HepG2 (cell line): ENCODE results near the gene TUBB2B. TPM values are rescaled to one million over a fixed set of nuclear protein-coding genes. Genes with fewer than 3 reads are reported as not detected.

Source experiments
- BRD4 ChIP-seq: sonication (generic); formaldehyde crosslinking; IDR thresholded peaks from 2 replicates; pipeline ENCODE4 v1.4.0; 2020; ENCODE audit warnings: missing genetic modification reagents
- FOXC1 ChIP-seq: sonication (generic); formaldehyde crosslinking; IDR thresholded peaks from 2 replicates; pipeline ENCODE4 v1.8.0; 2022; ENCODE audit warnings: mild to moderate bottlenecking, missing genetic modification reagents, borderline replicate concordance
- HNF4A ChIP-seq: sonication (generic); formaldehyde crosslinking; IDR thresholded peaks from 2 replicates; pipeline ENCODE4 v1.4.0; 2020; ENCODE audit warnings: missing genetic modification reagents
- MAZ ChIP-seq, 2 experiments: sonication (generic) in 1 of 2; formaldehyde crosslinking in 1 of 2; IDR thresholded peaks; 2 replicates each; pipeline versions ENCODE4 v1.5.0 to v1.6.1; 2012 to 2020; ENCODE audit warnings: low read depth in 2 of 2, mild to moderate bottlenecking in 2 of 2, borderline replicate concordance in 1 of 2, improper control_type of control experiment in 1 of 2, low read length in 1 of 2, missing genetic modification reagents in 1 of 2, moderate library complexity in 1 of 2
- RFXAP ChIP-seq: sonication (generic); formaldehyde crosslinking; IDR thresholded peaks from 2 replicates; pipeline ENCODE4 v1.4.0; 2020; ENCODE audit warnings: missing genetic modification reagents, borderline replicate concordance
- SCMH1 ChIP-seq: sonication (generic); formaldehyde crosslinking; IDR thresholded peaks from 2 replicates; pipeline ENCODE4 v1.9.0; 2021; ENCODE audit warnings: missing genetic modification reagents, mild to moderate bottlenecking, borderline replicate concordance
- SMARCE1 ChIP-seq: fragments of 450-650 bp; IDR thresholded peaks from 2 replicates; pipeline ENCODE4 v1.6.1; 2017; ENCODE audit warnings: borderline replicate concordance
- ZFP37 ChIP-seq: sonication (generic); formaldehyde crosslinking; IDR thresholded peaks from 2 replicates; pipeline ENCODE4 v1.4.0; 2020; ENCODE audit warnings: missing genetic modification reagents, borderline replicate concordance
- ZNF431 ChIP-seq: sonication (generic); formaldehyde crosslinking; IDR thresholded peaks from 2 replicates; pipeline ENCODE4 v1.9.0; 2022; ENCODE audit warnings: missing genetic modification reagents, low read depth, mild to moderate bottlenecking, borderline replicate concordance
- ZNF878 ChIP-seq: sonication (generic); formaldehyde crosslinking; IDR thresholded peaks from 2 replicates; pipeline ENCODE4 v1.8.1; 2023; ENCODE audit warnings: mild to moderate bottlenecking, missing genetic modification reagents, moderate library complexity
- polyA plus RNA-seq, 8 experiments: library from polyadenylated mRNA; depleted of rRNA in 3 of 8; stranded (reverse) in 7 of 8; unstranded in 1 of 8; fragments of >200 nt; fragmentation: Illumina TruSeq in 4 of 8; extraction: Trizol in 4 of 8; gene quantifications; 2 replicates each; pipeline versions ENCODE4 v1.2.1 to v1.2.3, GENCODE V29; 2011 to 2016; ENCODE audit warnings: low read depth in 4 of 8, missing spikeins in 1 of 8, mixed read lengths in 1 of 8; ENCODE audit not compliant: insufficient read depth in 1 of 8
- total RNA-seq, 5 experiments: library from RNA; depleted of rRNA; stranded (reverse); fragments of >200 nt; fragmentation: Illumina TruSeq; extraction: Trizol; gene quantifications; 2 replicates each; pipeline ENCODE4 v1.2.3, GENCODE V29; 2016; ENCODE audit warnings: low read depth in 1 of 5
- TF ChIP-seq, protein P1 (sequence below): sonication (generic); formaldehyde crosslinking; IDR thresholded peaks from 2 replicates; pipeline ENCODE4 v1.4.0; 2020; ENCODE audit warnings: missing genetic modification reagents, mild to moderate bottlenecking, borderline replicate concordance
- TF ChIP-seq, protein P2 (sequence below): sonication (generic); formaldehyde crosslinking; IDR thresholded peaks from 2 replicates; pipeline ENCODE4 v1.4.0; 2020; ENCODE audit warnings: missing genetic modification reagents
- TF ChIP-seq, protein P3 (sequence below): IDR thresholded peaks from 2 replicates; pipeline ENCODE4 v1.6.1; 2016

The TUBB2B gene
- total and polyA plus RNA-seq, 2 of the 13 experiments (the other 11 are each of a cell fraction or from before 2014, with no cell fraction given) = 10.3 to 23.6 TPM

DNA sequence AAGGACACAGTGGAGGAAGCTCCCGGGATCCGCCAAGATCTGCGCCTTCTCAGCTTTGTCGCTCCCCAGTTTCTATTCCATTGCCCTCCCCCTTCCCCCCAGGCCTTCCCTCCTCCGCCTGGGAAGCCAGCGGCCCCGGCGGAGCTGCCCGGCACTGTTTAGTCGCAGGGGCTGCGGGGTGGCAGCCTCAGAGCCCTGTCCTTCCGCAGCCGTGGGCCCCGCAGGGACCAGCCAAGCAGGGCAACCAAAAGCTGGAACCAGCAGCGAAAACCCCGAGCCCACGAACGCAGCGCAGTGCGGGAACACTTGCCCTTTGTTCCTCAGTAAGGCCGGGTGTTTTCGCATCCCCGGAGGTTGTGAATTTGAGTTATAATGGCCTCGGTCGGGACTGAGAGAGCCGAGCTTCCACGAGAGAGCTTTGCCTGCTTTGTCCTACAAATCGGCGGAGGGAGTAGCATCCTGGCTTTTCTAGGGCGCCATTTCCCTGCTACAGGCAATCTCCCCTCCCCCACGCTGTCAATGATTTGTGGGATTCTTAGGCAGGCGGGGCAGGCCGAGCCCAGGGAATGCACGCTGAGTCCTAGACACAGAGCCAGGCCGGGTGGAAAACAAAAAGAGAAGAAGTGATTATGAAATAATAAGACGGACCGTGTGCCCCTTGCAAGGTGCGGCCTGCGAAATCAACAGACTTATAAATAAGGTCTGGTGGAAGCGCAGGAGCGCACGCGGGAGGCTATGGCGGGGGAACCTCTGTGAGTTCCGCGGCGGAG is 4.0 kb upstream of the TUBB2B start (continued):
- TF ChIP-seq, protein P1, sequence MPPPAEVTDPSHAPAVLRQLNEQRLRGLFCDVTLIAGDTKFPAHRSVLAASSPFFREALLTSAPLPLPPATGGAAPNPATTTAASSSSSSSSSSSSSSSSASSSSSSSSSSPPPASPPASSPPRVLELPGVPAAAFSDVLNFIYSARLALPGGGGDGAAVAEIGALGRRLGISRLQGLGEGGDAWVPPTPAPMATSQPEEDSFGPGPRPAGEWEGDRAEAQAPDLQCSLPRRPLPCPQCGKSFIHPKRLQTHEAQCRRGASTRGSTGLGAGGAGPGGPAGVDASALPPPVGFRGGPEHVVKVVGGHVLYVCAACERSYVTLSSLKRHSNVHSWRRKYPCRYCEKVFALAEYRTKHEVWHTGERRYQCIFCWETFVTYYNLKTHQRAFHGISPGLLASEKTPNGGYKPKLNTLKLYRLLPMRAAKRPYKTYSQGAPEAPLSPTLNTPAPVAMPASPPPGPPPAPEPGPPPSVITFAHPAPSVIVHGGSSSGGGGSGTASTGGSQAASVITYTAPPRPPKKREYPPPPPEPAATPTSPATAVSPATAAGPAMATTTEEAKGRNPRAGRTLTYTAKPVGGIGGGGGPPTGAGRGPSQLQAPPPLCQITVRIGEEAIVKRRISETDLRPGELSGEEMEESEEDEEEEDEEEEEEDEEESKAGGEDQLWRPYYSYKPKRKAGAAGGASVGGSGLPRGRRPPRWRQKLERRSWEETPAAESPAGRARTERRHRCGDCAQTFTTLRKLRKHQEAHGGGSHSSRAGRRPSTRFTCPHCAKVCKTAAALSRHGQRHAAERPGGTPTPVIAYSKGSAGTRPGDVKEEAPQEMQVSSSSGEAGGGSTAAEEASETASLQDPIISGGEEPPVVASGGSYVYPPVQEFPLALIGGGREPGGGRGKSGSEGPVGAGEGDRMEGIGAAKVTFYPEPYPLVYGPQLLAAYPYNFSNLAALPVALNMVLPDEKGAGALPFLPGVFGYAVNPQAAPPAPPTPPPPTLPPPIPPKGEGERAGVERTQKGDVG = peak; percentile 84; the same call in 1 of the 2 replicates
- no peak for TF ChIP-seq RFXAP
- TF ChIP-seq, protein P2, sequence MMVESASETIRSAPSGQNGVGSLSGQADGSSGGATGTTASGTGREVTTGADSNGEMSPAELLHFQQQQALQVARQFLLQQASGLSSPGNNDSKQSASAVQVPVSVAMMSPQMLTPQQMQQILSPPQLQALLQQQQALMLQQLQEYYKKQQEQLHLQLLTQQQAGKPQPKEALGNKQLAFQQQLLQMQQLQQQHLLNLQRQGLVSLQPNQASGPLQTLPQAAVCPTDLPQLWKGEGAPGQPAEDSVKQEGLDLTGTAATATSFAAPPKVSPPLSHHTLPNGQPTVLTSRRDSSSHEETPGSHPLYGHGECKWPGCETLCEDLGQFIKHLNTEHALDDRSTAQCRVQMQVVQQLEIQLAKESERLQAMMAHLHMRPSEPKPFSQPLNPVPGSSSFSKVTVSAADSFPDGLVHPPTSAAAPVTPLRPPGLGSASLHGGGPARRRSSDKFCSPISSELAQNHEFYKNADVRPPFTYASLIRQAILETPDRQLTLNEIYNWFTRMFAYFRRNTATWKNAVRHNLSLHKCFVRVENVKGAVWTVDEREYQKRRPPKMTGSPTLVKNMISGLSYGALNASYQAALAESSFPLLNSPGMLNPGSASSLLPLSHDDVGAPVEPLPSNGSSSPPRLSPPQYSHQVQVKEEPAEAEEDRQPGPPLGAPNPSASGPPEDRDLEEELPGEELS (CRISPR knock-in tag) = 0 out of 2 replicates have a peak, but pooled peaks have one; percentile 51
- no peak for TF ChIP-seq ZFP37 (CRISPR knock-in tag)
- no peak for TF ChIP-seq ZNF431
- no peak for TF ChIP-seq SMARCE1
- TF ChIP-seq MAZ (IDR thresholded peaks at IDR 0.05; ENCODE audit: borderline replicate concordance, low read depth, low read length) = no peak
- peak; percentile 61; the same call in 1 of the 2 replicates for TF ChIP-seq MAZ (CRISPR knock-in tag; IDR thresholded peaks at IDR 0.05; ENCODE audit: low read depth)
- peak; percentile 18; the same call in 1 of the 2 replicates for TF ChIP-seq BRD4 (CRISPR knock-in tag)
- TF ChIP-seq HNF4A (CRISPR knock-in tag) = no peak
- TF ChIP-seq, protein P3, sequence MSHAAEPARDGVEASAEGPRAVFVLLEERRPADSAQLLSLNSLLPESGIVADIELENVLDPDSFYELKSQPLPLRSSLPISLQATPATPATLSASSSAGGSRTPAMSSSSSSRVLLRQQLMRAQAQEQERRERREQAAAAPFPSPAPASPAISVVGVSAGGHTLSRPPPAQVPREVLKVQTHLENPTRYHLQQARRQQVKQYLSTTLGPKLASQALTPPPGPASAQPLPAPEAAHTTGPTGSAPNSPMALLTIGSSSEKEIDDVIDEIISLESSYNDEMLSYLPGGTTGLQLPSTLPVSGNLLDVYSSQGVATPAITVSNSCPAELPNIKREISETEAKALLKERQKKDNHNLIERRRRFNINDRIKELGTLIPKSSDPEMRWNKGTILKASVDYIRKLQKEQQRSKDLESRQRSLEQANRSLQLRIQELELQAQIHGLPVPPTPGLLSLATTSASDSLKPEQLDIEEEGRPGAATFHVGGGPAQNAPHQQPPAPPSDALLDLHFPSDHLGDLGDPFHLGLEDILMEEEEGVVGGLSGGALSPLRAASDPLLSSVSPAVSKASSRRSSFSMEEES (CRISPR knock-in tag) = peak; percentile 56; the same call in 1 of the 2 replicates
- peak; percentile 67; the same call in 1 of the 2 replicates for TF ChIP-seq FOXC1 (CRISPR knock-in tag)
- no peak for TF ChIP-seq SCMH1 (CRISPR knock-in tag)
- peak; percentile 32; the same call in 1 of the 2 replicates for TF ChIP-seq ZNF878 (CRISPR knock-in tag)
